Suprapubic skin (tissue), 4 donors: ENCODE measurements around the gene IPO5. TPM values are rescaled to one million over a fixed set of nuclear protein-coding genes. Genes with fewer than 3 reads are reported as not detected.
A peak's percentile ranks its signal among the peaks of the same experiment; 100 is the strongest.

Source experiments
- DNase-seq, 2 donors: peaks; one replicate each; pipeline ENCODE4 v3.0.0-alpha.2; 2019; ENCODE audit warnings: low spot score in 2 of 2
- H3K27ac ChIP-seq: fragments of 200-600 bp; sonication (generic); one replicate; pipeline ENCODE4 v1.5.1; 2019
- H3K27me3 ChIP-seq: fragments of 200-600 bp; sonication (generic); one replicate; pipeline ENCODE4 v1.5.1; 2019
- H3K36me3 ChIP-seq: fragments of 200-600 bp; sonication (generic); one replicate; pipeline ENCODE4 v1.5.1; 2019
- H3K4me1 ChIP-seq: fragments of 200-600 bp; sonication (generic); one replicate; pipeline ENCODE4 v1.5.1; 2019
- H3K4me3 ChIP-seq: fragments of 200-600 bp; sonication (generic); one replicate; pipeline ENCODE4 v1.5.1; 2019; ENCODE audit warnings: mild to moderate bottlenecking
- H3K9me3 ChIP-seq: fragments of 200-600 bp; sonication (generic); one replicate; pipeline ENCODE4 v1.5.1; 2019
- EP300 ChIP-seq: sonication (generic); formaldehyde crosslinking; IDR thresholded peaks from one replicate; pipeline ENCODE4 v1.6.1; 2017; ENCODE audit warnings: antibody characterized with exemption
- POLR2A ChIP-seq, 2 donors: fragments of 450-650 bp; IDR thresholded peaks; one replicate each; pipeline ENCODE4 v1.6.1; 2017; ENCODE audit warnings: antibody characterized with exemption in 2 of 2, mild to moderate bottlenecking in 2 of 2, moderate library complexity in 2 of 2
- POLR2AphosphoS5 ChIP-seq, 3 donors: sonication (generic); formaldehyde crosslinking; IDR thresholded peaks; one replicate each; pipeline ENCODE4 v1.6.1; 2017; ENCODE audit warnings: antibody characterized with exemption in 3 of 3
- WGBS: methylation state at CpG from one replicate; pipeline ENCODE4 v1.1.5; 2018; 5-methylcytosine and 5-hydroxymethylcytosine counted together
- total RNA-seq, 4 donors: library from RNA; depleted of rRNA; stranded (reverse); fragments of >200 nt; gene quantifications; one replicate each; pipeline ENCODE4 v1.1.0, GENCODE V29; 2016
- TF ChIP-seq, protein P1 (sequence below), 2 donors: fragments of 200-600 bp in 1 of 2; fragments of 450-650 bp in 1 of 2; sonication (generic) in 1 of 2; IDR thresholded peaks; one replicate each; pipeline ENCODE4 v1.5.1; 2016 to 2019; ENCODE audit warnings: antibody characterized with exemption in 2 of 2, mild to moderate bottlenecking in 1 of 2, moderate library complexity in 1 of 2

IPO5 gene
- total RNA-seq, 4 donors from 2014 or later, result 78.8 to 93.8 (median 82.4) TPM

GRCh38 chr13:97977982-97978381 lies 24.5 kb downstream of the IPO5 start:
- H3K4me1 ChIP-seq, result peaks cover 29% of the 10 kb centered on the region
- H3K36me3 ChIP-seq, result peaks cover 3% of the 10 kb centered on the region
- no peak for TF ChIP-seq POLR2A (IDR thresholded peaks at IDR 0.05)
- TF ChIP-seq POLR2AphosphoS5 (IDR thresholded peaks at IDR 0.05), result no peak
- TF ChIP-seq, protein P1, sequence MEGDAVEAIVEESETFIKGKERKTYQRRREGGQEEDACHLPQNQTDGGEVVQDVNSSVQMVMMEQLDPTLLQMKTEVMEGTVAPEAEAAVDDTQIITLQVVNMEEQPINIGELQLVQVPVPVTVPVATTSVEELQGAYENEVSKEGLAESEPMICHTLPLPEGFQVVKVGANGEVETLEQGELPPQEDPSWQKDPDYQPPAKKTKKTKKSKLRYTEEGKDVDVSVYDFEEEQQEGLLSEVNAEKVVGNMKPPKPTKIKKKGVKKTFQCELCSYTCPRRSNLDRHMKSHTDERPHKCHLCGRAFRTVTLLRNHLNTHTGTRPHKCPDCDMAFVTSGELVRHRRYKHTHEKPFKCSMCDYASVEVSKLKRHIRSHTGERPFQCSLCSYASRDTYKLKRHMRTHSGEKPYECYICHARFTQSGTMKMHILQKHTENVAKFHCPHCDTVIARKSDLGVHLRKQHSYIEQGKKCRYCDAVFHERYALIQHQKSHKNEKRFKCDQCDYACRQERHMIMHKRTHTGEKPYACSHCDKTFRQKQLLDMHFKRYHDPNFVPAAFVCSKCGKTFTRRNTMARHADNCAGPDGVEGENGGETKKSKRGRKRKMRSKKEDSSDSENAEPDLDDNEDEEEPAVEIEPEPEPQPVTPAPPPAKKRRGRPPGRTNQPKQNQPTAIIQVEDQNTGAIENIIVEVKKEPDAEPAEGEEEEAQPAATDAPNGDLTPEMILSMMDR (IDR thresholded peaks at IDR 0.05), result no peak
- TF ChIP-seq EP300, result no peak
- DNase-seq, result no peak
- H3K27ac ChIP-seq, result no peak overlapping the region
- no peaks in the 10 kb centered on the region for H3K27me3 ChIP-seq
- H3K9me3 ChIP-seq, result no peaks in the 10 kb centered on the region
- peak overlapping the region; percentile 94 for H3K4me3 ChIP-seq
- 65% methylated on average over 7 of the region's 7 CpGs for WGBS

- peaks cover 4% of the 10 kb centered on the region for H3K36me3 ChIP-seq
- no peak overlapping the region for H3K4me3 ChIP-seq
- TF ChIP-seq, protein P1 (IDR thresholded peaks at IDR 0.05), result no peak
- TF ChIP-seq POLR2AphosphoS5 (IDR thresholded peaks at IDR 0.05), result no peak
- no peaks in the 10 kb centered on the region for H3K9me3 ChIP-seq
- H3K27ac ChIP-seq, result no peak overlapping the region
- H3K27me3 ChIP-seq, result no peaks in the 10 kb centered on the region
- DNase-seq, result no peak
- peaks cover 29% of the 10 kb centered on the region for H3K4me1 ChIP-seq
These were observed 25.2 kb downstream of the IPO5 start for GRCh38 chr13:97978651-97979050.

- H3K9me3 ChIP-seq, result no peaks in the 10 kb centered on the region
- TF ChIP-seq, protein P1 (IDR thresholded peaks at IDR 0.05), result no peak
- TF ChIP-seq POLR2AphosphoS5 (IDR thresholded peaks at IDR 0.05) (no peak), POLR2A (IDR thresholded peaks at IDR 0.05) (no peak), EP300 (no peak)
- H3K27me3 ChIP-seq, result no peaks in the 10 kb centered on the region
- H3K27ac ChIP-seq, result no peak overlapping the region
- H3K4me1 ChIP-seq, result peaks cover 29% of the 10 kb centered on the region
- no peak overlapping the region for H3K4me3 ChIP-seq
- H3K36me3 ChIP-seq, result peaks cover 4% of the 10 kb centered on the region
- 66% methylated on average over 5 of the region's 5 CpGs for WGBS
- DNase-seq, result no peak
These were observed 25.6 kb downstream of the IPO5 start for GRCh38 chr13:97979051-97979450.

GRCh38 chr13:97979556-97979955 lies 26.1 kb downstream of the IPO5 start:
- peaks cover 29% of the 10 kb centered on the region for H3K4me1 ChIP-seq
- no peaks in the 10 kb centered on the region for H3K9me3 ChIP-seq
- TF ChIP-seq POLR2AphosphoS5 (IDR thresholded peaks at IDR 0.05) (no peak), EP300 (no peak), POLR2A (IDR thresholded peaks at IDR 0.05) (no peak)
- TF ChIP-seq, protein P1 (IDR thresholded peaks at IDR 0.05), result no peak
- DNase-seq, result no peak
- H3K36me3 ChIP-seq, result peaks cover 4% of the 10 kb centered on the region
- no peak overlapping the region for H3K27ac ChIP-seq
- no peak overlapping the region for H3K4me3 ChIP-seq
- H3K27me3 ChIP-seq, result no peaks in the 10 kb centered on the region

DNA sequence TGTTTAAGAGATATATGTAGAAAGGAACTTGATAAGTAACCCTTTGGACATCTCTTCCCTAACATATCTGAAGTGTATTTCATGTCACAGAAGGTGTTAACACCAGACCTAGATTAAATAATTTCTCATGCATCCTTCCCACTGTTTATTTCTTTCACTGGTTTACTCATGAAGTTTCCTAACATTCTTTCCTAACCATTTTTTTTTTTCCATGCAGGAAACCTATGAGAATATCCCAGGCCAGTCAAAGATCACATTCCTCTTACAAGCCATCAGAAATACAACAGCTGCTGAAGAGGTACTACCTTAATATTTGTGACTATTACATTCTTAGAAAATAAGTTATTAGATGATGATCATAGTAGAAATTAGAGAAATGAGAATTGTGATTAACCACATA lies 28.8 kb downstream of the IPO5 start:
- peaks cover 19% of the 10 kb centered on the region for H3K4me1 ChIP-seq
- no peaks in the 10 kb centered on the region for H3K27me3 ChIP-seq
- H3K4me3 ChIP-seq, result no peak overlapping the region
- DNase-seq, result no peak
- peaks cover 31% of the 10 kb centered on the region for H3K36me3 ChIP-seq
- TF ChIP-seq, protein P1 (IDR thresholded peaks at IDR 0.05), result no peak
- TF ChIP-seq POLR2AphosphoS5 (IDR thresholded peaks at IDR 0.05) (no peak), POLR2A (IDR thresholded peaks at IDR 0.05) (no peak), EP300 (no peak)
- no peaks in the 10 kb centered on the region for H3K9me3 ChIP-seq
- H3K27ac ChIP-seq, result no peak overlapping the region
